Measurements from ENCODE around the gene MRO.
"Not testable (repeated sequence)": the region's sequence is repeated elsewhere in the genome, so short reads cannot be mapped to it uniquely, and the experiment has no call there.

The MRO gene

GRCh38 chr18:50836521-50836957 is 16.7 kb upstream of the MRO start:
- 100% methylated on average over 2 of the region's 2 CpGs; no CpG with 5 or more reads in 1 of the 2 experiments for WGBS, 2 experiments (ENCODE audit: insufficient coverage in 2 of 2)
- H3K9me3 ChIP-seq (ENCODE audit: control insufficient read depth, low read length): no peaks in the 10 kb centered on the region
- H3K27ac ChIP-seq (ENCODE audit: low read depth, low read length, severe bottlenecking): no peak overlapping the region
- H3K36me3 ChIP-seq (ENCODE audit: control insufficient read depth, insufficient read depth, low read length): no peaks in the 10 kb centered on the region
- no peak overlapping the region for H3K4me3 ChIP-seq (ENCODE audit: extremely low read depth, insufficient read depth, low read length, poor library complexity, severe bottlenecking)
- H3K4me1 ChIP-seq (ENCODE audit: control insufficient read depth, insufficient read depth, low read length, poor library complexity, severe bottlenecking): no peaks in the 10 kb centered on the region

GRCh38 chr18:50833496-50833895 is 13.7 kb upstream of the MRO start:
- not testable (repeated sequence) for H3K4me1 ChIP-seq (ENCODE audit: control insufficient read depth, insufficient read depth, low read length, poor library complexity, severe bottlenecking); H3K4me3 ChIP-seq (ENCODE audit: extremely low read depth, insufficient read depth, low read length, poor library complexity, severe bottlenecking); H3K27ac ChIP-seq (ENCODE audit: low read depth, low read length, severe bottlenecking); H3K36me3 ChIP-seq (ENCODE audit: control insufficient read depth, insufficient read depth, low read length); H3K9me3 ChIP-seq (ENCODE audit: control insufficient read depth, low read length)
- WGBS, 2 experiments (ENCODE audit: insufficient coverage in 2 of 2): 82 to 92% methylated on average over 7 of the region's 7 CpGs

GRCh38 chr18:50832754-50833153 is 12.9 kb upstream of the MRO start:
- Histone ChIP-seq H3K36me3 (ENCODE audit: control insufficient read depth, insufficient read depth, low read length) (no peaks in the 10 kb centered on the region), H3K4me1 (ENCODE audit: control insufficient read depth, insufficient read depth, low read length, poor library complexity, severe bottlenecking) (no peaks in the 10 kb centered on the region), H3K27ac (ENCODE audit: low read depth, low read length, severe bottlenecking) (no peak overlapping the region), H3K4me3 (ENCODE audit: extremely low read depth, insufficient read depth, low read length, poor library complexity, severe bottlenecking) (no peak overlapping the region), H3K9me3 (ENCODE audit: control insufficient read depth, low read length) (no peaks in the 10 kb centered on the region)
- WGBS, 2 experiments (ENCODE audit: insufficient coverage in 2 of 2): 100% methylated on average over 1 to 2 of the region's 2 CpGs

- Histone ChIP-seq H3K4me1 (ENCODE audit: control insufficient read depth, insufficient read depth, low read length, poor library complexity, severe bottlenecking) (no peaks in the 10 kb centered on the region), H3K4me3 (ENCODE audit: extremely low read depth, insufficient read depth, low read length, poor library complexity, severe bottlenecking) (no peak overlapping the region), H3K27ac (ENCODE audit: low read depth, low read length, severe bottlenecking) (no peak overlapping the region), H3K36me3 (ENCODE audit: control insufficient read depth, insufficient read depth, low read length) (no peaks in the 10 kb centered on the region), H3K9me3 (ENCODE audit: control insufficient read depth, low read length) (no peaks in the 10 kb centered on the region)
- 92 to 94% methylated on average over 3 to 5 of the region's 5 CpGs for WGBS, 2 experiments (ENCODE audit: insufficient coverage in 2 of 2)
Measured at GRCh38 chr18:50830544-50830943, 10.7 kb upstream of the MRO start.

- no peaks in the 10 kb centered on the region for H3K4me1 ChIP-seq (ENCODE audit: control insufficient read depth, insufficient read depth, low read length, poor library complexity, severe bottlenecking)
- no peak overlapping the region for H3K4me3 ChIP-seq (ENCODE audit: extremely low read depth, insufficient read depth, low read length, poor library complexity, severe bottlenecking)
- 89 to 100% methylated on average over 2 of the region's 5 CpGs for WGBS, 2 experiments (ENCODE audit: insufficient coverage in 2 of 2)
- H3K9me3 ChIP-seq (ENCODE audit: control insufficient read depth, low read length): no peaks in the 10 kb centered on the region
- H3K36me3 ChIP-seq (ENCODE audit: control insufficient read depth, insufficient read depth, low read length): no peaks in the 10 kb centered on the region
- H3K27ac ChIP-seq (ENCODE audit: low read depth, low read length, severe bottlenecking): no peak overlapping the region
Measured at GRCh38 chr18:50829644-50830043, 9.8 kb upstream of the MRO start.

- Histone ChIP-seq H3K9me3 (ENCODE audit: control insufficient read depth, low read length) (no peaks in the 10 kb centered on the region), H3K27ac (ENCODE audit: low read depth, low read length, severe bottlenecking) (no peak overlapping the region), H3K4me3 (ENCODE audit: extremely low read depth, insufficient read depth, low read length, poor library complexity, severe bottlenecking) (no peak overlapping the region), H3K36me3 (ENCODE audit: control insufficient read depth, insufficient read depth, low read length) (no peaks in the 10 kb centered on the region), H3K4me1 (ENCODE audit: control insufficient read depth, insufficient read depth, low read length, poor library complexity, severe bottlenecking) (no peaks in the 10 kb centered on the region)
- 83 to 89% methylated on average over 1 to 4 of the region's 5 CpGs for WGBS, 2 experiments (ENCODE audit: insufficient coverage in 2 of 2)
Measured at GRCh38 chr18:50826027-50826426, 6.2 kb upstream of the MRO start.

- no peaks in the 10 kb centered on the region for H3K4me1 ChIP-seq (ENCODE audit: control insufficient read depth, insufficient read depth, low read length, poor library complexity, severe bottlenecking)
- no peaks in the 10 kb centered on the region for H3K9me3 ChIP-seq (ENCODE audit: control insufficient read depth, low read length)
- no peak overlapping the region for H3K4me3 ChIP-seq (ENCODE audit: extremely low read depth, insufficient read depth, low read length, poor library complexity, severe bottlenecking)
- no peak overlapping the region for H3K27ac ChIP-seq (ENCODE audit: low read depth, low read length, severe bottlenecking)
- WGBS, 2 experiments (ENCODE audit: insufficient coverage in 2 of 2): 100% methylated on average over 2 of the region's 2 CpGs
- no peaks in the 10 kb centered on the region for H3K36me3 ChIP-seq (ENCODE audit: control insufficient read depth, insufficient read depth, low read length)
Measured at GRCh38 chr18:50825621-50826020, 5.8 kb upstream of the MRO start.

- Histone ChIP-seq H3K4me1 (ENCODE audit: control insufficient read depth, insufficient read depth, low read length, poor library complexity, severe bottlenecking) (peaks cover 3% of the 10 kb centered on the region), H3K36me3 (ENCODE audit: control insufficient read depth, insufficient read depth, low read length) (no peaks in the 10 kb centered on the region), H3K27ac (ENCODE audit: low read depth, low read length, severe bottlenecking) (no peak overlapping the region), H3K4me3 (ENCODE audit: extremely low read depth, insufficient read depth, low read length, poor library complexity, severe bottlenecking) (no peak overlapping the region), H3K9me3 (ENCODE audit: control insufficient read depth, low read length) (no peaks in the 10 kb centered on the region)
- 88 to 92% methylated on average over 8 to 10 of the region's 10 CpGs for WGBS, 2 experiments (ENCODE audit: insufficient coverage in 2 of 2)
Measured at GRCh38 chr18:50822756-50823155, 2.9 kb upstream of the MRO start.

- 75 to 100% methylated on average over 1 to 2 of the region's 5 CpGs for WGBS, 2 experiments (ENCODE audit: insufficient coverage in 2 of 2)
- Histone ChIP-seq H3K27ac (ENCODE audit: low read depth, low read length, severe bottlenecking) (no peak overlapping the region), H3K4me3 (ENCODE audit: extremely low read depth, insufficient read depth, low read length, poor library complexity, severe bottlenecking) (no peak overlapping the region), H3K36me3 (ENCODE audit: control insufficient read depth, insufficient read depth, low read length) (no peaks in the 10 kb centered on the region), H3K4me1 (ENCODE audit: control insufficient read depth, insufficient read depth, low read length, poor library complexity, severe bottlenecking) (peaks cover 3% of the 10 kb centered on the region), H3K9me3 (ENCODE audit: control insufficient read depth, low read length) (no peaks in the 10 kb centered on the region)
Measured at GRCh38 chr18:50820901-50821520, 1.2 kb upstream of the MRO start.

- WGBS, 2 experiments (ENCODE audit: insufficient coverage in 2 of 2): 10 to 19% methylated on average over 10 to 15 of the region's 16 CpGs
- no peaks in the 10 kb centered on the region for H3K9me3 ChIP-seq (ENCODE audit: control insufficient read depth, low read length)
Measured at GRCh38 chr18:50819027-50819727, 639 bp downstream of the MRO start.

More at GRCh38 chr18:50819027-50819727, 639 bp downstream of the MRO start:
- Histone ChIP-seq H3K36me3 (ENCODE audit: control insufficient read depth, insufficient read depth, low read length) (no peaks in the 10 kb centered on the region), H3K27ac (ENCODE audit: low read depth, low read length, severe bottlenecking) (no peak overlapping the region), H3K4me1 (ENCODE audit: control insufficient read depth, insufficient read depth, low read length, poor library complexity, severe bottlenecking) (peaks cover 3% of the 10 kb centered on the region), H3K4me3 (ENCODE audit: extremely low read depth, insufficient read depth, low read length, poor library complexity, severe bottlenecking) (peak overlapping the region; percentile 24)
